HG02571 (cell line): ENCODE data around the gene GMCL2.
"Not testable (repeated sequence)": the region's sequence is repeated elsewhere in the genome, so short reads cannot be mapped to it uniquely, and the experiment has no call there.

Source experiments
- ATAC-seq: cut with Tn5 transposase; IDR thresholded peaks from one replicate; pipeline ENCODE4 v1.9.1; 2021; ENCODE audit warnings: mild to moderate bottlenecking, moderate library complexity; ENCODE audit not compliant: unreplicated experiment

The GMCL2 gene, protein sequence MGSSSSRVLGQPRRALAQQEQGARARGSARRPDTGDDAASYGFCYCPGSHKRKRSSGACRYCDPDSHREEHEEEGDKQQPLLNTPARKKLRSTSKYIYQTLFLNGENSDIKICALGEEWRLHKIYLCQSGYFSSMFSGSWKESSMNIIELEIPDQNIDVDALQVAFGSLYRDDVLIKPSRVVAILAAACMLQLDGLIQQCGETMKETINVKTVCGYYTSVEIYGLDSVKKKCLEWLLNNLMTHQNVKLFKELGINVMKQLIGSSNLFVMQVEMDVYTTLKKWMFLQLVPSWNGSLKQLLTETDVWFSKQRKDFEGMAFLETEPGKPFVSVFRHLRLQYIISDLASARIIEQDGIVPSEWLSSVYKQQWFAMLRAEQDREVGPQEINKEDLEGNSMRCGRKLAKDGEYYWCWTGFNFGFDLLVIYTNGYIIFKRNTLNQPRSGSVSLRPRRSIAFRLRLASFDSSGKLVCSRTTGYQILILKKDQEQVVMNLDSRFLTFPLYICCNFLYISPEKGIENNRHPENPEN

DNA sequence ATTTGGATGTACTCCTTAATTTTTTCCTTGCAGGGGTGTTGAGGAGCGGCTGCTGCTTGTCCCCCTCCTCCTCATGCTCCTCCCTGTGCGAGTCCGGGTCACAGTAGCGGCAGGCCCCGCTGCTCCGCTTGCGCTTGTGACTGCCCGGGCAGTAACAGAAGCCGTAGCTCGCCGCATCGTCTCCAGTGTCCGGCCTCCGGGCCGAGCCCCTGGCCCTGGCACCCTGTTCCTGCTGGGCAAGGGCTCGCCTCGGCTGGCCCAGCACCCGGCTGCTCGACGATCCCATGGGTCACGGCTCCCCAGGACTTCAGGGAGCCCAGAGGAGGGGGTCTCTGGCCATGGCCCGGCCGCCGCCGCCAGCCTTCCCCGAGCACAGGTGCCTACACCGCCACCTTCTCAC lies at the start of gene GMCL2:
TSS of gene GMCL2 (minus strand) at position 358 of the 400 bp plus-strand sequence. CDS start at position 286, 72 bp downstream.
- no peak for ATAC-seq

DNA sequence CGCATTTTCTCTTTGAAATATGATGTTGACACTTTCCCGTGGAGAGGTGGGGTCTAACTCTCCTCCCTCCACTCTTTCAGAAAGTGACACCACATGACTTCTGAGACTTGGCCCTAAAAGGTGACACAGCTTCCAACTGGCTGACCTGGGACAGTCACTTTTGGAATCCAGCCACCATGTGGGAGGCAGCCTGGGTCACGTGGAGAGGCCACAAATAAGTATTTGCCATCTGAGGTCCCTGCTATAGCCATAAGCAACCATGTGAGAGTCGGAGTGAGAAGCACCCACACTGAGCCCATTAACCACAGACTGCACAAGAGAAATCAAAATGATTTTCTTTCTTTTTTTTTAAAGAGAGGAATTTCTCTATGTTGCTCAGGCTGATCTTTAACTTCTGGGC lies 49.5 kb upstream of the GMCL2 start:
- ATAC-seq, result no peak

DNA sequence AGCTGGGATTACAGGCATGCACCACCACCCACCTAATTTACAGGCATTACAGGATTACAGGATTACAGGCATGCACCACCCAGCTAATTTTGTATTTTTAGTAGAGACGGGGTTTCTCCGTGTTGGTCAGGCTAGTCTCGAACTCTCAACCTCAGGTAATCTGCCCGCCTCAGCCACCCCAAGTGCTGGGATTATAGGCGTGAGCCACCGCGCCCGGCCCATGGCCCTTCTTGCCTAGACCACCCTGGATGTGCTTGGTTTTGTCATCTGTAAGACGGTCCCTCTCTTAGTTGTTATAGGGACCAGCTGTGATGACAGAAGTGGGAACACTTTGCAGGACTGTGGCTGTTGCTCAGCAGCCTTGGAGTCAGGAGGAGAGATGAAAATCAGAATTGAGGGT lies 49.0 kb upstream of the GMCL2 start:
- ATAC-seq, result no peak

DNA sequence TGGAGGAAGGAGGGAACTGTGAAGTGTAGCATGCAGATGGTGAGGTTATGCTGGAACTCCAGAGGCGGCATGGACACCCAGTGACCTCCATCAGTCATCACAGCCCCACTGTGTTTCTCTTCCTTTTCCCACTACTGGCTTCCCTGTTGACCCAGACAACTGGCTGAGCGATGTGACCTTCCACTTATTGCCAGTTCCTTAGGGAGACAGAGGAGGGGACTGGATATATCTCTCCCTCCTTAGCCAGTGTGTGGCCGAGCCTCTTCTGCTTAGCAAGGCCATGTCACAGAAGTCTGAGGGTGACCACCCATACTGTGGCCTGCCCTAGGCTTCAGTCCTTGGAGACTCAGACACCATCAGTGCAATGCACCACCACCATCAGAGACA lies 48.4 kb upstream of the GMCL2 start:
- no peak for ATAC-seq

DNA sequence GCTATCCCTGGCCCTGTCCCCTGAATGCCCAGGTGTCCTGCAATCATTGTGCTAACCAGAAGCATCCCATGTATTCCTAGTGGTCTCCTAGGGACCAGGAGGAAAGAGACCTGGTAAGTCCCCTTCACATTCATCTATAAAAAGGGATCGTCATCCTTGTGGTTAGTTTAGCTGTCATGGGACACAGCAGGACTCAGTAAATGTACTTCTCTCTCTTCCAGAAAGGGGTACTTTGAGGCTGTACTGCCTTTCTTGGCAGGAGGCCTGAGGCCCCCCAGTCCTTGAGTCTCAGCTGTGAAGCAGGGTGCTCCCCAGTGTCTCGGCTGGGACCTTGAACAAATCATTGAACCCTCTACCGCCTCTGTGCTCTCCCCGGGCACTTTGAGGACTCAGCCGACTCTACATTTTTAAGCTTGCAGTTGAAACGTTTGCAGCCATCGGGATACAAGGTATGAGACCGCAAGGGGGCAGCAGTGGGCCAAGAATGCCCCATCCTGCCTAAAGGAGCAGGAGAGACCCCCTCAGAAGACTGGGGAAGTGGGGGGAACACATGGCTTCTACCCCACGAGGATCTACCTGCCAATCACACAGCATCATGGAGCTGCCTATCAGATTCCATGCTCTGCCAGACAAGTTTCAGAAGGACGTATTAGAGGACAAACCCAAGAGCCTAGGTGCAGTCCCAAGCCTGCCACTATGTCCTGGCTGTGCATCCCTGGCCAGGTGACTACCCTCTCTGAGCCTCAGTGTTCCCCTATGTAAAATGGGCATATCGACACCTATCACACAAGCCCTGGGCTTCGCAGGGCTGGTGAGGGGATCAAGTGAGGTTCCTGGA lies 47.8 kb upstream of the GMCL2 start:
- no peak for ATAC-seq

DNA sequence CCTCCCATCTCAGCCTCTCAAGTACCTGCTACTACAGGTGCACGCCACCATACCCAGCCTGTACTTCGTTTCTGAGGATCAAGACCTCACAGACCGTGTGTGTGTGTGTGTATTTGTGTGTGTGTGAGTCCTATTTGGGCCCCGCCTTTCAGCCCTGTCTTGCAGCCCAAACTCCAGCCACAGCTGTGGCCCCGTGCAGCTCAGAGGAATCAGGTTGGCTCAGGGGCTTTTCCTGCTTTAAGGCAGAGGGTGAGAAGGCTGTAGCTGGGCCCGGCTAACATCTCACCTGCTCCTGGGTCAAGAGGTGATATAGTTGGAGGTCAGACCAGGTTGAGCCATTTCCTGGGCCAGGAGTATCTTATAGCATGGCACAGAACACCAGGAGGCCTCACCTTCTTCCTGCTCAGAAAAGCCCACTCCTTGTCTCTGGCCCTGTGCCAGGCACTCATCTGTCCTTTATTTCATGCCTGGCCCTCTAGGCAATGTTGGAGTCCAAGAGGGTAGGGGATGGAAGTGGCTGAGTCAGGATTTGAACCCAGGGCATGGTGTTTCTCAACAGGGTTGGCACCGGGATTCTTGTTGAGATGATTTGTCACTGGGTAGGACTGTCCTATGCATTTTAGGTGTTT lies 47.1 kb upstream of the GMCL2 start:
- no peak for ATAC-seq

DNA sequence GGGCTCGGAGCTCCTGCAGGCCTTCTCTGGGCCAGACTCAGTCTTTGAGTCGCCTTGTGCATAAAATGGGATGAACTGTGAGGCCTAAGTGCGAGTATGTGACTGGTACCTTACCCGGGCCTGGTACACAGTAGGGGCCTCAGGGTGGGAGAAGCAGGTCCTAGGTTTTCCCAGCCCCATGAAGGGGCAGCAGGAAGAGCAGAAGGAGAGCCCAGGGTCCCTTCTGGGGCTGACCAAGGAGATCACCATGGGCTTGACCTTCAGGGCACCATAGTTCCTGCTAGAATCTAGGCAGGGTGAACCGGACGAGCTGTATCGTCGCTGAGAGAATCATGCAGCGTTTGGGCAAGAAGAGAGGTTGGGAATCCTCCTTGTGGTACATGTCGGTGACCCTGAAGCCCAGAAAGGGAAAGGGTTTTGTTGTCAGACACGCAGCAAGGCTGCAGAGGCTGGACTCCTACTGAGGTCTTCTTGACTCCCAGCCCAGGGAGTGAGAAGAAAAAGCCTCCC lies 45.8 kb upstream of the GMCL2 start:
- ATAC-seq, result no peak

DNA sequence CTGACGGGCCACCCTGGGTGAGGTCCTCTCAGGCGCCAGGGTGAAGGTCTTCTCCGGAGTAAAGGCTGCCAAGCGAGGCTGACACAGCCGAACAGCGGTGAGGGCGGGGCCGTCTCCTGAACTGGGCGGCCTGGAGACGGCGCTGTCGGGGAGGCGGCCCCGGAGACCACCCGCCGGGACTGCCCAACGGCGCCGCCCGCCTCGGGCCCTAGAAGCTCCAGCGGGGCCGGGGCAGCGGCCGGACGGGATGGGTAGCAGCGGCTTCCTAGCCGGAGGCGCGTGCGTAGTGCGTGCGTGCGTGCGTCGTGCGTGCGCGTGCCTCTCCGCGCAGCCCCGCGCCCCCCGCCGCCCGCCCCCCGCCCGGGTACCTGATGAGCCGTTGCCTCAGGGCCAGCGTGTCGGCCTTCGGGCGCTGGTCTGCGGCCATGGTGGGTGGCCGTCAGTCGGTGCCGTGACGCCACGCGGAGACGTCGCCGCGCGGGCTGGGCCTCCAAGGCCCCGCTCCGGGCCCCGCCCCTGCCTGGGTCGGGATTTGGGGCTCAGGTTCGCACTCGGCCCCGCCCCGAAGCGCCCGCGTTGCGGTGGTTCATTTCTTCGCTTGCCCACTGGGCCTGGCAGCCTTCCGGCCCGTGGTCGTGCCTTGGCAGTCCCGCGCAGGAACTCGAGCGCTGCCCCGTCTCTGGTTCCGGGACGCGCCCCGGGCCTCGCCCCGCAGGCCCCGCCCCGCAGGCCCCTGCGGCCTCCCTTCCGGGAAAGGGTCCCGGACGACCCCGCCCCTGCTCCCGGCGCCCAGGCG lies 45.2 kb upstream of the GMCL2 start, which contains the start of gene PHYKPL:
TSS of gene PHYKPL (minus strand) at position 679 of the 796 bp plus-strand sequence. CDS start at position 427, 252 bp downstream.
- ATAC-seq, result peak; percentile 61

DNA sequence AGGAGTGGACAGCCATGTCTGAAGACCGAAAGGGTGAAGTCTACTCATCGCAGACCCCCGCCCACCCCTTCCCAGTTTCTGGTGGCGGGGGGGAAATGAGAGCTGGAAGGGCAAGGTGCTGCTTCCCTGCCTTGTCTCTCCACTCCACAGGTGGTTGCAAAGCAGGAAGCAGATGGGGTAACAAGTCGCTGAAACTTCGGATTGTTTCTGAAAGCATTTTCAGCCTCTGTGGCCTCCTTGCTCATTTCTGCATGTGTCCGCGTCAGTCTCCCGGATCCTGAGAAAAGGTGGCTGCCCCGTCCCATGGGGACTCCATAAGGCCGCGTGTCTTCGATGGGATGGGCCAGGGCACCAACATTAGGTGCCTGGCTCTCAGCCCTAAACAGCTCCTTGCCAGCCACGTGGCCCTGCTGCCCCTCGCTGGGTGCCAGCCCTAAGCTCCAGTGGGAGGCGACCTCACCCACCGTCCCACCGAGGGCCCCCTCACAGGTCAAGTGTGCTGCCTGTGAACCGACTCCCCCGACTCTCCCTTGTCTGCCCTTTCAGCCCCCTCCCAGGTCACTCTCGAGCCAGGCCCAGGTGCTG lies 44.5 kb upstream of the GMCL2 start:
- peak; percentile 2 for ATAC-seq

DNA sequence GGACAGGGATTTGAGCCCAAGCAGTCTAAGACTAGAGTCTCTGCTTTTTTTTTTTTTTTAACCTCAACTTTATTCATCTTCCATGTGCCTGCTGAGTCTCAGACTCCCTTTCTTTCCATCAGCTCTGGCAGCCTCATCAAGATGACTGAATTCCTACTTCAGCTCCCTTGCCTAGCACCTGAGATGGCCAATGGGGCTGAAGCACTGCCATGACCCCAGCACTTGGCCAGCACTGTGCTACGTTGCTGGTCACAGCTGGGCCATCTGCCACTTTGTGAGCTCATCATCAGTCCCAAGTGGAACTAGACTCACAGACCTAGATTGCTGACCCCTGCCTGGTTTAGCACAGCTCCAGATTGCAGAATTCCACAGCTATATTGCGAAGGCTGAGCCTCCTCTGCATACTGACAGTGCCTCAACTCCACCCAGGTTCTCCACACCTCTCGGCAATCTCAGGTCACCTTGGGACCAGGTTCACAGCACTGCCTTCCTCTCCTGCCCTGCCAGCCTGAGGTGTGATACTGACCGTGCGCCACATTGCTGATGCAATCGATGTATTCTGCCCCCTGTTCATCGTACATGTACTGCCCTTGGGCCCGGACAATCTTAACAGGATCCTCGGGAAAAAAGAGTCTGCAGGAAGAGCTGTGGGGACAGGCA lies 43.8 kb upstream of the GMCL2 start:
- no peak for ATAC-seq

DNA sequence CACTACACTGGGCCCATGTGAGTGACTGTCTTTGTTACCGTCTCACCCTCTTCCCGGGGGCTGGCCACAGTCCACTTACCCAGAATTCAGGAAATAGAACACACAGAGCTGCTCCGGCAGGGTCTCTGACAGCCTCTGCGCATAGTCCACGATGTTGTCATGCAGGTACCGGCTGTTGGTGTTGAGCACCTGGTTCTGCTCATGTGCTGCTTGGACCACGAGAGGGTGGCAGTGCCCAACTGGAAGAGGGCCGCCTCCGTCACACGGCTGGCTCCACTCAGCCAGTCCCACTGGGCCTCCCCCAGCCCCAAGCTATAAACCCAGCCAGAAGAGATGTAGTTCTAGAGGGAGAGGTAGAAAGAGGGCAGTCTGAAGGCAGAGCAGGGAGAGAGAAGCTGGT lies 42.7 kb upstream of the GMCL2 start:
- ATAC-seq, result no peak

DNA sequence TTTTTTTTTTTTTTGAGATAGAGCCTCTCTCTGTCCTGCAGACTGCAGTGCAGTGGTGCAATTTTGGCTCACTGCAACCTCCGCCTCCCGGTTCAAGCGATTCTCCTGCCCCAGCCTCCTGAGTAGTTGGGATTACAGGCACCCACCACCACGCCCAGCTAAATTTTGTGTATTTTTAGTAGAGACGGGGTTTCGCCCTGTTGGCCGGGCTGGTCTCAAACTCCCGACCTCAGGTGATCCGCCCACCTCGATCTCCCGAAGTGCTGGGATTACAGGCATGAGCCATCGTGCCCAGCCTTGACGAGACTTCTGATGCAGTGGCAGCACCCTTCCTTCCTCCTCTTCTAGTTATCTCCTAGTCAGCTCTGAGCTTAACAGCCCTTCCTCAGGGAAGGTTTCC lies 41.9 kb upstream of the GMCL2 start:
- not testable (repeated sequence) for ATAC-seq

DNA sequence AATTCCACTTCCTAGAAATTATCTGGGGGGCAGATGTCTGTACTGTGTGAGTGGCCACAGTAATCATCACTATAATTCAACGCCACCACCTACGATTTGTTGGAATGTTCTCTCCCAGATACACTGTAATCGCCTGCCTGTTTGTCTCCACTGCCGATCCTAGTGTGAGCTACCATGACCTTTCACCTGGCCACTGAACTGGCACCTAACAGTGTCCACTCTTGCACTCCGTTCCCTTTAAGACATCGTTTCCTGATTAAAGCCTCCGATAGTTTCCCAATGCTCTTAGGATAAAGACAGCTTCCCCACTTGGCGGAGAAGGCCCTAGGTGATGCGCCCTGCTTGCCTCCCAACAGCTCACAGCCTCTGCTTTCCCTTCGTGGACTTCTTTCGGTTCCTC lies 41.4 kb upstream of the GMCL2 start:
- no peak for ATAC-seq

DNA sequence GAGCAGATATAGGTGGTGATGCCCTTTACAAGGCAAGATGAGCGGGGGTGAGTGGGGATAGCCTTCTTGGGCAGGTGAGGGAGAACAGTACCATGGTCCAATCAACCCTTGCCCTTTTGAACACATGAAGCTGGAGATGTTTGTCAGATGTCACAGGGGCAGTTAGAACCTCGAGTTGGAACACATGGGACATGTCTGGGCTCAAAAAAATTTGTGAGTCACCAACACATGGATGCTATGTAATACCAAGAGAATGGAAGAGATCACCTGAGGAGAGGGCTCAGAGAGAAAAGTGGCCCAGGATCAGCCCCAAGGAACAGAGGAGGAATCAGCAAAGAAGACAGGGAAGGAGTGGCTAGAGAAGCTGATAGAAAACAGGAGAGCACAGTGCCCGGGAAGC lies 40.8 kb upstream of the GMCL2 start:
- no peak for ATAC-seq

DNA sequence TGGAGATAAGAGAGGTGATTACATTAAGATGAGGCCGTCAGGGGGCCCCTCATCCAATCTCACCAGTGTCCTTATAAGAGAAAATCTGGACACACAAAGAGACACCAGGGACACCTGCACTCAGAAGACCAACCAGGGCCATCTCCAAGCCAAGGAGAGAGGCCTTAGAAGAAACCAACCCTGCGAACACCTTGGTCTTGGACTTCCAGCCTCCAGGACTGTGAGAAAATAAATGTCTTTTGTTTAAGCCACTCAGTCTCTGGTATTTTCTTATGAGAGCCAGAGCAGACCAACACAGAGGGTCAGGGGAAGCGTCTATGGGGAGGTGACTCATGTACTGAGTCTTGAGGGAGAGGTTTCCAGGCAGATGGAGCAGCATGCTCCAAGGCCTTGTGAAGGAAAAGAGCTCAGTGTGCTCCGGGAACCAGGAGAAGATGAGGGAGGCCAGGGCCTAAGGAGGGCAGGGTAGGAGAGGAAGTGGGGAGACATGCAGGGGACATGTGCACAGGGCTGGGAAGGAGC lies 40.0 kb upstream of the GMCL2 start:
- ATAC-seq, result no peak

DNA sequence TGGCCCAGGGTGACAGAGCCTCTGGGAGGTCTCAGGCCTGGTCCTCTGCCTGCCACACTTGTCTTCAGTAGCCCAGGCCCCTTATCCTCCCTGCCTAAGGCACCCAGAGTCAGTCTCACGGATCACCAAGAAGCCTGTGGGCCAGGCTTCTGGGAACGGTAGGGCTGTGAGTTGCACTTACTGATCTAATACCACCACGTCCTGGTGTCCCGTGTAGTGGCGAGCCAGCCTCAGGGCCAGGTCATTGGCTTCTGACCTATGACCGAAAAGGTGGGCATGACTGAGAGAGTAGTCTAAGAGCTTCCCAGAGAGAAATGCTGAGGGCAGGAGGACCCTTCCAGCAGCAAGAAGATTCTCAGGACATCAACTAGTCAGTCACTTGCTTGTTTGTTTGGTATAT lies 38.0 kb upstream of the GMCL2 start:
- ATAC-seq, result no peak

DNA sequence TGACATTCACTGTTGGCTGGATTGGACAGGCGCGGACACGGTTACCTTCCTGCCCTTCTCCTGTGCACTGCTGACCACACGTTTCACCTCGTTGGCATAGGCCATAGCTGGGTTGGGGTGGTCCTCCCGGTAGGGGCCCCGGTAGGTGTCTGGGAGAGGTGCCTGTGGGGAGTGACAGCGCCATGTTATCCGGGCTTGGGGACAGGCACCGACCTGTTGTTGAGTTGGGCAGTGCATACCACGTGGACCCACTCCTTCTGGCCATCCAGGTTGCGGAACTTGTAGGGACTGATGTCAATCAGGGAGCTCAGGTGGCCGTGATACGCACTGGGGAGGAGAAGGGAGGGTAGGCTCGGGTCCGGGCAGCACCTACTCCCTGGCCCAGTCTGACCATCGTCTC lies 37.2 kb upstream of the GMCL2 start:
- ATAC-seq, result no peak

DNA sequence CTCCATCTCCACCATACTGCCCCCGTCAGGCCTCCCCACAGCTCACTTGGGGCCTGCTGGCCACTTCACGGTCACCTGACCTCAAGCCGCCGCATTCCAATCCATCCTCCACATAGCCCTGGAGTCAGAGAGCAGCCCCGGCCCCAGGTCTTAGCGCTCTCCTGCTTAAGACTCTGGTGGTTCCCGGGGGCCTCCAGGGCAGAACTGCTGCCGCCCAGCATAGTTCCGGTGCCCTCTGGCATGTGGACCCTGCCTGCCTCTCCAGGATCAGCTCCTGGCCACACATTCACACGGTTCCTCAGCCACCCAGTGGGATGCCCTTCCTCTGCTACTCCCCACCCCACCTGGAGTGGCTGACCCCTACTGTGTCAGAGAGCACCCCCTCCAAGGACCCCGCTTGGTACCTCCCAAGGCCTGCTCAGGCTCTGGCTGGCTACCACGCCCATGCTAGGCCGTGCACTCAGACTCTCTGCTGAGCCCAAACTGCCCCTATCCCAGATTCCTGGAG lies 36.7 kb upstream of the GMCL2 start:
- no peak for ATAC-seq

DNA sequence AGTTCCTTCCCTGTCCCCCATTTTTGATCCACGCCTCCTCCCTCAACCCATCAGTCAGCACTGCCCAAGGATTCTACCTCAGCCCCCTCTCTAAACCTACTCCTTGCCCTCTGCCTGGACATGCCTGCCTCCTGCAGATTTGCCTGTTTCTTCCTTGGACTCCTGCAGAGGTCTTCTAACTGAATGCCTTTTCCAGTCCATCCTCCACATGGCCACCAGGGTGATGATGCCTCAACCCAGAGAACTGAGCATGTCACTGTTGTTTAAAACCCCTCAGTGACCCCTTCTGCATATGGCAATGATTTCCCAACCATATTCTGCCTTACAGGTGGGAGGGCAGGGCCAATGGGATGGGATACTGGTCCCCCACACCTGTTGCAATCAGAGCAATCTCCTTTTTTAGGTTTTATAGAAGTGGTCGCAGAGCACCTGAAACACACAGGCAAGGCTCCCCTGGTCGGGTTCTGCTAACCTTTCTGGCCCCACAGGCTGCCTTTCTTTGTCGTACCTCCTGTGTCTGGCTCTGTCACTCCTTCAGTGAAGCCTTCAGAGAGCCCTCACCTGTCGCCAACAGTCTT lies 36.1 kb upstream of the GMCL2 start:
- no peak for ATAC-seq
